Measurements from ENCODE around the gene AREG. TPM values are rescaled to one million over a fixed set of nuclear protein-coding genes. Genes with fewer than 3 reads are reported as not detected.

The AREG gene
- total RNA-seq, 1 experiment from 2014 or later, result 739 TPM

DNA sequence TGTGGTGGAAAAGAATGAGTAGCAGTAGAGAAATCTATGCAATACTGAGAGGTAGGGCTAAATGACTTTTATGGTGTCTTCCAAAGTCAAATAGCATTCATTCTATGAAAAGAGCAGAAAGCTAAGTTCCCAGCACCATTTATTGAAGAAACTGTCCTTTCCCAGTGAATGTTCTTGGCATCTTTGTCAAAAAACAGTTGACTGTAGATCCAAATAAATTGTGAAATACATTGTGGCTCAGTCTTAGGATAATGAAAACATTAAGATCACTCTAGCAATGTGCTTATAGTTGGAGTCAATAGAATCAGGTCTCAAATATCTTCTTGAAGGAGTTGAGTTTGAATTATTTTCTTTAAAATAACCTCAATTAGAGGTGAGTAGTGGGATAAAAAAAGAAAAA lies 19.4 kb downstream of the AREG start:
- Histone ChIP-seq H3K4me2 (ENCODE audit: low read length) (no peak overlapping the region), H3K9me3 (ENCODE audit: control insufficient read depth in 1 of 2, insufficient read depth in 1 of 2, low read depth in 1 of 2, low read length in 2 of 2) (peaks cover 0 to 5% of the 10 kb centered on the region in 2 experiments; a peak in 2 of 4 replicates), H2AFZ (ENCODE audit: low read depth, low read length, poor library complexity, severe bottlenecking) (no peak overlapping the region), H3K27me3 (ENCODE audit: insufficient read depth, low read length) (no peaks in the 10 kb centered on the region), H3K9ac (ENCODE audit: low read length) (no peak overlapping the region), H3K36me3 (ENCODE audit: control insufficient read depth in 1 of 2, insufficient read depth in 2 of 2, low read length in 2 of 2) (no peaks in the 10 kb centered on the region), H3K4me3 (replicated peaks in 1 of 2; ENCODE audit: low read depth in 1 of 2, low read length in 2 of 2) (no peak overlapping the region), H3K9me2 (ENCODE audit: insufficient read depth) (no peaks in the 10 kb centered on the region), H3K27ac (ENCODE audit: low read depth, low read length) (no peak overlapping the region), H3K4me1 (ENCODE audit: control insufficient read depth in 1 of 2, insufficient read depth in 2 of 2, low read length in 2 of 2) (no peaks in the 10 kb centered on the region), H4K20me1 (ENCODE audit: insufficient read depth) (no peaks in the 10 kb centered on the region), H3K79me2 (ENCODE audit: insufficient read depth, low read length) (no peaks in the 10 kb centered on the region)
- ChIA-PET POLR2A (interaction anchor here (1.1 kb wide), 1 partner anchor 8 kb away, joined by 5 read pairs; no protein-coding TSS in a partner anchor), CTCF (no interaction called here), RAD21 (ENCODE audit: low non-redundant PET in 1 of 2, low total read pairs in 2 of 2, uncharacterized antibody in 2 of 2, unreplicated experiment in 2 of 2) (no interaction called here)
- BruUV-seq (replicated peaks), result no TSS peak
- intact Hi-C loops (cut with micrococcal nuclease), result loop anchor here (5.0 kb wide), 1 partner anchor 33 kb away; no protein-coding TSS in a partner anchor
- DNase-seq (ENCODE audit: low read depth, low spot score) (no peak), ATAC-seq (no peak)
- TF ChIP-seq TCF7L2 (IDR thresholded peaks at IDR 0.05; ENCODE audit: borderline replicate concordance, extremely low read depth, insufficient read depth, insufficient read length) (no peak), POLR2AphosphoS5 (IDR thresholded peaks at IDR 0.05; ENCODE audit: low read depth, low read length) (no peak), CEBPB (IDR thresholded peaks at IDR 0.05; ENCODE audit: low read depth) (no peak), POLR2A (IDR thresholded peaks at IDR 0.05; ENCODE audit: borderline replicate concordance, extremely low read depth, insufficient read depth, insufficient read length) (no peak), CBX3 (IDR thresholded peaks at IDR 0.05; ENCODE audit: low read depth) (no peak), EZH2 (IDR thresholded peaks at IDR 0.05) (no peak), ELF1 (IDR thresholded peaks at IDR 0.05; ENCODE audit: borderline replicate concordance, low read depth) (no peak), EZH2phosphoT487 (IDR thresholded peaks at IDR 0.05; ENCODE audit: borderline replicate concordance) (no peak), FOSL1 (IDR thresholded peaks at IDR 0.05; ENCODE audit: low read depth) (no peak), SP1 (IDR thresholded peaks at IDR 0.05; ENCODE audit: low read depth) (no peak)
- TF ChIP-seq, protein P1, sequence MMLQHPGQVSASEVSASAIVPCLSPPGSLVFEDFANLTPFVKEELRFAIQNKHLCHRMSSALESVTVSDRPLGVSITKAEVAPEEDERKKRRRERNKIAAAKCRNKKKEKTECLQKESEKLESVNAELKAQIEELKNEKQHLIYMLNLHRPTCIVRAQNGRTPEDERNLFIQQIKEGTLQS (IDR thresholded peaks at IDR 0.05), result no peak

DNA sequence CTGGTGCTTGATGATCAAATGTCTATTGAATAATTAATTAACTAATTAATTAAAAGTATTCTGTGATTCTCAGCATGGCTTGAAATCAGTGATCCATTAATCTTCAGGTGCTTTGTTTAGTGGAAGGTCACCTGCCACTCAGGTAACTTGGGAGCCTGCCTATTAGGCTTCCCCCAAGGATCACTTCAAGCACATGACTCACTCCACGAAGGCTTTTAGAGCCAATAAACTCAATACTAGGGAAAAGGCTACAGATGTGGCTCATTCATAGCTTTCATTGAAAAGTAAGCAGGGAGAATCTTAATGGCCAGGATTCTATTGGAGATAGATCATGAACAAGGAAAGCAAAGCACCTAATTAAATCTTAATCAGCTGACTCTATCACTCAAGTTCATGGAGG lies 21.3 kb downstream of the AREG start:
- no peak for DNase-seq (ENCODE audit: low read depth, low spot score)
- POLR2A ChIA-PET, result no interaction called here
- no peak for TF ChIP-seq CEBPB (IDR thresholded peaks at IDR 0.05; ENCODE audit: low read depth)
- no peak for TF ChIP-seq YY1 (IDR thresholded peaks at IDR 0.05; ENCODE audit: extremely low read depth, insufficient replicate concordance, low read depth, low read length)
- TF ChIP-seq, protein P2, sequence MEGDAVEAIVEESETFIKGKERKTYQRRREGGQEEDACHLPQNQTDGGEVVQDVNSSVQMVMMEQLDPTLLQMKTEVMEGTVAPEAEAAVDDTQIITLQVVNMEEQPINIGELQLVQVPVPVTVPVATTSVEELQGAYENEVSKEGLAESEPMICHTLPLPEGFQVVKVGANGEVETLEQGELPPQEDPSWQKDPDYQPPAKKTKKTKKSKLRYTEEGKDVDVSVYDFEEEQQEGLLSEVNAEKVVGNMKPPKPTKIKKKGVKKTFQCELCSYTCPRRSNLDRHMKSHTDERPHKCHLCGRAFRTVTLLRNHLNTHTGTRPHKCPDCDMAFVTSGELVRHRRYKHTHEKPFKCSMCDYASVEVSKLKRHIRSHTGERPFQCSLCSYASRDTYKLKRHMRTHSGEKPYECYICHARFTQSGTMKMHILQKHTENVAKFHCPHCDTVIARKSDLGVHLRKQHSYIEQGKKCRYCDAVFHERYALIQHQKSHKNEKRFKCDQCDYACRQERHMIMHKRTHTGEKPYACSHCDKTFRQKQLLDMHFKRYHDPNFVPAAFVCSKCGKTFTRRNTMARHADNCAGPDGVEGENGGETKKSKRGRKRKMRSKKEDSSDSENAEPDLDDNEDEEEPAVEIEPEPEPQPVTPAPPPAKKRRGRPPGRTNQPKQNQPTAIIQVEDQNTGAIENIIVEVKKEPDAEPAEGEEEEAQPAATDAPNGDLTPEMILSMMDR (IDR thresholded peaks at IDR 0.05 in 2 of 3, conservative IDR thresholded peaks at IDR 0.05 in 1 of 3; ENCODE audit: borderline replicate concordance in 1 of 3, insufficient read depth in 1 of 3, low read depth in 2 of 3, low read length in 2 of 3), result no peak
- TF ChIP-seq CBX3 (IDR thresholded peaks at IDR 0.05; ENCODE audit: low read depth), result no peak
- TF ChIP-seq, protein P3, sequence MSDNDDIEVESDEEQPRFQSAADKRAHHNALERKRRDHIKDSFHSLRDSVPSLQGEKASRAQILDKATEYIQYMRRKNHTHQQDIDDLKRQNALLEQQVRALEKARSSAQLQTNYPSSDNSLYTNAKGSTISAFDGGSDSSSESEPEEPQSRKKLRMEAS (IDR thresholded peaks at IDR 0.05), result no peak
- TF ChIP-seq, protein P4, sequence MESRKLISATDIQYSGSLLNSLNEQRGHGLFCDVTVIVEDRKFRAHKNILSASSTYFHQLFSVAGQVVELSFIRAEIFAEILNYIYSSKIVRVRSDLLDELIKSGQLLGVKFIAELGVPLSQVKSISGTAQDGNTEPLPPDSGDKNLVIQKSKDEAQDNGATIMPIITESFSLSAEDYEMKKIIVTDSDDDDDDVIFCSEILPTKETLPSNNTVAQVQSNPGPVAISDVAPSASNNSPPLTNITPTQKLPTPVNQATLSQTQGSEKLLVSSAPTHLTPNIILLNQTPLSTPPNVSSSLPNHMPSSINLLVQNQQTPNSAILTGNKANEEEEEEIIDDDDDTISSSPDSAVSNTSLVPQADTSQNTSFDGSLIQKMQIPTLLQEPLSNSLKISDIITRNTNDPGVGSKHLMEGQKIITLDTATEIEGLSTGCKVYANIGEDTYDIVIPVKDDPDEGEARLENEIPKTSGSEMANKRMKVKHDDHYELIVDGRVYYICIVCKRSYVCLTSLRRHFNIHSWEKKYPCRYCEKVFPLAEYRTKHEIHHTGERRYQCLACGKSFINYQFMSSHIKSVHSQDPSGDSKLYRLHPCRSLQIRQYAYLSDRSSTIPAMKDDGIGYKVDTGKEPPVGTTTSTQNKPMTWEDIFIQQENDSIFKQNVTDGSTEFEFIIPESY (IDR thresholded peaks at IDR 0.05; ENCODE audit: extremely low read depth, insufficient replicate concordance, low read length), result no peak
- no peak for TF ChIP-seq FOSL1 (IDR thresholded peaks at IDR 0.05; ENCODE audit: low read depth)
- TF ChIP-seq POLR2AphosphoS5 (IDR thresholded peaks at IDR 0.05; ENCODE audit: low read depth, low read length), result no peak
- no peak for TF ChIP-seq SP1 (IDR thresholded peaks at IDR 0.05; ENCODE audit: low read depth)
- TF ChIP-seq ZFX (IDR thresholded peaks at IDR 0.05), result no peak
- no peak for TF ChIP-seq POLR2A (IDR thresholded peaks at IDR 0.05; ENCODE audit: borderline replicate concordance, extremely low read depth, insufficient read depth, insufficient read length)
- no peak for TF ChIP-seq EZH2 (IDR thresholded peaks at IDR 0.05)

More for the DNA sequence above, 21.3 kb downstream of the AREG start:
- Histone ChIP-seq H3K4me3 (replicated peaks in 1 of 2; ENCODE audit: low read depth in 1 of 2, low read length in 2 of 2) (no peak overlapping the region), H3K9me2 (ENCODE audit: insufficient read depth) (no peaks in the 10 kb centered on the region), H2AFZ (ENCODE audit: low read depth, low read length, poor library complexity, severe bottlenecking) (no peak overlapping the region), H3K36me3 (ENCODE audit: control insufficient read depth in 1 of 2, insufficient read depth in 2 of 2, low read length in 2 of 2) (no peaks in the 10 kb centered on the region), H3K9ac (ENCODE audit: low read length) (no peak overlapping the region), H3K9me3 (ENCODE audit: control insufficient read depth in 1 of 2, insufficient read depth in 1 of 2, low read depth in 1 of 2, low read length in 2 of 2) (no peaks in the 10 kb centered on the region; a peak in 1 of 4 replicates), H3K4me1 (ENCODE audit: control insufficient read depth in 1 of 2, insufficient read depth in 2 of 2, low read length in 2 of 2) (no peaks in the 10 kb centered on the region; a peak in 1 of 4 replicates), H3K79me2 (ENCODE audit: insufficient read depth, low read length) (no peaks in the 10 kb centered on the region), H3K27ac (ENCODE audit: low read depth, low read length) (no peak overlapping the region), H3K27me3 (ENCODE audit: insufficient read depth, low read length) (no peaks in the 10 kb centered on the region), H4K20me1 (ENCODE audit: insufficient read depth) (no peaks in the 10 kb centered on the region), H3K4me2 (ENCODE audit: low read length) (no peak overlapping the region)
- ChIA-PET RAD21 (ENCODE audit: low non-redundant PET in 1 of 2, low total read pairs in 2 of 2, uncharacterized antibody in 2 of 2, unreplicated experiment in 2 of 2) (no interaction called here), CTCF (no interaction called here)
- no peak for ATAC-seq
- intact Hi-C loops (cut with micrococcal nuclease), result no loop called here
- no TSS peak for BruUV-seq (replicated peaks)

All from HCT116 (cell line).